ENCODE measurements around the gene PPP1R1C.

DNA sequence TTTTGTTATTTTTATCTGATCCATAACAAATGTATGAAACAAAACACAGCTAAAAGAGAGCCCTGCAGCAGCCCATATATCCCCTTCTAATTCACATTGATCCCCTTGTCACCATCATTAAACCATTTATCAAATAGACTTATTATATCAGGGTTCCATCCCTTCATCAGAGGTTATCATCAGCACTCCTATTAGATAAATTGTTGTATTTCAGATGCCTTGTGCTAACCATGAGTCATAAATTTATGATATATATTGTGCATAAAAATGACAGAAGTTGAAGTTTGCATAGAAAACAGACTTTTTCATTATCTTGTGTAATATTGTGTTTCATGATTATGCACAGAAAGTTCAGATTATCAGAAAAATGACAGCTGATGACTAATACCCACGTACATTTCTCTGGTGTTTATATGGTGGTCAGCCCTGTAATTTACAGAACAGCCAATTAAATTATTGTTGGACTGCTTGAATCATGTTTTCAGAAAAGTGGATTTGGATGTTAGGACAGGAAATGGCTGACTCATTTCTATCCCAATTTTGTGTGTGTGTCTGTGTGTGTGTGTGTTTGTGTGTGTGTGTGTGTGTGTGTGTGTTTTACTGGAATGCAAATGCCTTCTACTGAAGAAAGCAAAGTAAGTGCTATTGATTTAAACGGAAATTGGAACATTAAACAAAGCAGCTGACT lies 80.9 kb downstream of the PPP1R1C start:
- TF ChIP-seq, protein P1, sequence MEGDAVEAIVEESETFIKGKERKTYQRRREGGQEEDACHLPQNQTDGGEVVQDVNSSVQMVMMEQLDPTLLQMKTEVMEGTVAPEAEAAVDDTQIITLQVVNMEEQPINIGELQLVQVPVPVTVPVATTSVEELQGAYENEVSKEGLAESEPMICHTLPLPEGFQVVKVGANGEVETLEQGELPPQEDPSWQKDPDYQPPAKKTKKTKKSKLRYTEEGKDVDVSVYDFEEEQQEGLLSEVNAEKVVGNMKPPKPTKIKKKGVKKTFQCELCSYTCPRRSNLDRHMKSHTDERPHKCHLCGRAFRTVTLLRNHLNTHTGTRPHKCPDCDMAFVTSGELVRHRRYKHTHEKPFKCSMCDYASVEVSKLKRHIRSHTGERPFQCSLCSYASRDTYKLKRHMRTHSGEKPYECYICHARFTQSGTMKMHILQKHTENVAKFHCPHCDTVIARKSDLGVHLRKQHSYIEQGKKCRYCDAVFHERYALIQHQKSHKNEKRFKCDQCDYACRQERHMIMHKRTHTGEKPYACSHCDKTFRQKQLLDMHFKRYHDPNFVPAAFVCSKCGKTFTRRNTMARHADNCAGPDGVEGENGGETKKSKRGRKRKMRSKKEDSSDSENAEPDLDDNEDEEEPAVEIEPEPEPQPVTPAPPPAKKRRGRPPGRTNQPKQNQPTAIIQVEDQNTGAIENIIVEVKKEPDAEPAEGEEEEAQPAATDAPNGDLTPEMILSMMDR (IDR thresholded peaks at IDR 0.05 in 8 of 11, conservative IDR thresholded peaks at IDR 0.05 in 3 of 11) = no peak
- TF ChIP-seq POLR2AphosphoS5 (IDR thresholded peaks at IDR 0.05) = no peak
- no peak for TF ChIP-seq POLR2A (IDR thresholded peaks at IDR 0.05)

Data from spleen (tissue), 7 donors.